ENCODE measurements around the gene NEFH.

NEFH gene

GRCh38 chr22:29511126-29511862 lies 31.3 kb downstream of the NEFH start:
- Histone ChIP-seq H3K36me3 (ENCODE audit: control insufficient read depth, insufficient read depth, low read length) (peaks cover 11% of the 10 kb centered on the region), H3K9me3 (ENCODE audit: control insufficient read depth, low read length) (no peaks in the 10 kb centered on the region), H3K4me1 (ENCODE audit: control insufficient read depth, insufficient read depth, low read length) (no peaks in the 10 kb centered on the region), H3K27me3 (ENCODE audit: control insufficient read depth, insufficient read depth, low read length) (no peaks in the 10 kb centered on the region), H3K9ac (ENCODE audit: low read length) (no peak overlapping the region), H3K4me3 (ENCODE audit: low read length) (no peak overlapping the region)

- H3K9ac ChIP-seq (ENCODE audit: low read length): no peak overlapping the region
- no peak overlapping the region for H3K4me3 ChIP-seq (ENCODE audit: low read length)
- H3K27me3 ChIP-seq (ENCODE audit: control insufficient read depth, insufficient read depth, low read length): no peaks in the 10 kb centered on the region
- peaks cover 11% of the 10 kb centered on the region for H3K36me3 ChIP-seq (ENCODE audit: control insufficient read depth, insufficient read depth, low read length)
- no peaks in the 10 kb centered on the region for H3K4me1 ChIP-seq (ENCODE audit: control insufficient read depth, insufficient read depth, low read length)
- H3K9me3 ChIP-seq (ENCODE audit: control insufficient read depth, low read length): no peaks in the 10 kb centered on the region
Measured at GRCh38 chr22:29512031-29512430, 32.0 kb downstream of the NEFH start.

GRCh38 chr22:29517215-29517908 lies 37.3 kb downstream of the NEFH start:
- Histone ChIP-seq H3K4me1 (ENCODE audit: control insufficient read depth, insufficient read depth, low read length) (no peaks in the 10 kb centered on the region), H3K27me3 (ENCODE audit: control insufficient read depth, insufficient read depth, low read length) (no peaks in the 10 kb centered on the region), H3K36me3 (ENCODE audit: control insufficient read depth, insufficient read depth, low read length) (peaks cover 15% of the 10 kb centered on the region), H3K9me3 (ENCODE audit: control insufficient read depth, low read length) (no peaks in the 10 kb centered on the region), H3K4me3 (ENCODE audit: low read length) (no peak overlapping the region), H3K9ac (ENCODE audit: low read length) (no peak overlapping the region)

- no peaks in the 10 kb centered on the region for H3K4me1 ChIP-seq (ENCODE audit: control insufficient read depth, insufficient read depth, low read length)
- no peaks in the 10 kb centered on the region for H3K27me3 ChIP-seq (ENCODE audit: control insufficient read depth, insufficient read depth, low read length)
- no peaks in the 10 kb centered on the region for H3K9me3 ChIP-seq (ENCODE audit: control insufficient read depth, low read length)
- H3K9ac ChIP-seq (ENCODE audit: low read length): no peak overlapping the region
- H3K4me3 ChIP-seq (ENCODE audit: low read length): no peak overlapping the region
- H3K36me3 ChIP-seq (ENCODE audit: control insufficient read depth, insufficient read depth, low read length): peaks cover 15% of the 10 kb centered on the region
Measured at GRCh38 chr22:29518427-29518826, 38.4 kb downstream of the NEFH start.

GRCh38 chr22:29519996-29520395 lies 40.0 kb downstream of the NEFH start:
- H3K4me3 ChIP-seq (ENCODE audit: low read length): no peak overlapping the region
- no peaks in the 10 kb centered on the region for H3K4me1 ChIP-seq (ENCODE audit: control insufficient read depth, insufficient read depth, low read length)
- H3K27me3 ChIP-seq (ENCODE audit: control insufficient read depth, insufficient read depth, low read length): no peaks in the 10 kb centered on the region
- H3K36me3 ChIP-seq (ENCODE audit: control insufficient read depth, insufficient read depth, low read length): peaks cover 18% of the 10 kb centered on the region
- no peaks in the 10 kb centered on the region for H3K9me3 ChIP-seq (ENCODE audit: control insufficient read depth, low read length)
- H3K9ac ChIP-seq (ENCODE audit: low read length): no peak overlapping the region

- H3K4me1 ChIP-seq (ENCODE audit: control insufficient read depth, insufficient read depth, low read length): no peaks in the 10 kb centered on the region
- no peak overlapping the region for H3K9ac ChIP-seq (ENCODE audit: low read length)
- no peaks in the 10 kb centered on the region for H3K27me3 ChIP-seq (ENCODE audit: control insufficient read depth, insufficient read depth, low read length)
- H3K9me3 ChIP-seq (ENCODE audit: control insufficient read depth, low read length): no peaks in the 10 kb centered on the region
- H3K4me3 ChIP-seq (ENCODE audit: low read length): no peak overlapping the region
- peaks cover 18% of the 10 kb centered on the region for H3K36me3 ChIP-seq (ENCODE audit: control insufficient read depth, insufficient read depth, low read length)
Measured at GRCh38 chr22:29520851-29521250, 40.8 kb downstream of the NEFH start.

- no peaks in the 10 kb centered on the region for H3K27me3 ChIP-seq (ENCODE audit: control insufficient read depth, insufficient read depth, low read length)
- H3K4me3 ChIP-seq (ENCODE audit: low read length): no peak overlapping the region
- H3K9me3 ChIP-seq (ENCODE audit: control insufficient read depth, low read length): no peaks in the 10 kb centered on the region
- no peak overlapping the region for H3K9ac ChIP-seq (ENCODE audit: low read length)
- H3K36me3 ChIP-seq (ENCODE audit: control insufficient read depth, insufficient read depth, low read length): peaks cover 18% of the 10 kb centered on the region
- H3K4me1 ChIP-seq (ENCODE audit: control insufficient read depth, insufficient read depth, low read length): no peaks in the 10 kb centered on the region
Measured at GRCh38 chr22:29521526-29521925, 41.5 kb downstream of the NEFH start.

- peaks cover 13% of the 10 kb centered on the region for H3K36me3 ChIP-seq (ENCODE audit: control insufficient read depth, insufficient read depth, low read length)
- no peaks in the 10 kb centered on the region for H3K4me1 ChIP-seq (ENCODE audit: control insufficient read depth, insufficient read depth, low read length)
- H3K9me3 ChIP-seq (ENCODE audit: control insufficient read depth, low read length): no peaks in the 10 kb centered on the region
- H3K4me3 ChIP-seq (ENCODE audit: low read length): no peak overlapping the region
- no peaks in the 10 kb centered on the region for H3K27me3 ChIP-seq (ENCODE audit: control insufficient read depth, insufficient read depth, low read length)
- H3K9ac ChIP-seq (ENCODE audit: low read length): no peak overlapping the region
Measured at GRCh38 chr22:29523761-29524160, 43.7 kb downstream of the NEFH start.

- no peaks in the 10 kb centered on the region for H3K9me3 ChIP-seq (ENCODE audit: control insufficient read depth, low read length)
- no peaks in the 10 kb centered on the region for H3K27me3 ChIP-seq (ENCODE audit: control insufficient read depth, insufficient read depth, low read length)
- H3K4me3 ChIP-seq (ENCODE audit: low read length): no peak overlapping the region
- H3K4me1 ChIP-seq (ENCODE audit: control insufficient read depth, insufficient read depth, low read length): no peaks in the 10 kb centered on the region
- no peak overlapping the region for H3K9ac ChIP-seq (ENCODE audit: low read length)
- H3K36me3 ChIP-seq (ENCODE audit: control insufficient read depth, insufficient read depth, low read length): peaks cover 12% of the 10 kb centered on the region
Measured at GRCh38 chr22:29524442-29525191, 44.6 kb downstream of the NEFH start.

GRCh38 chr22:29528144-29528543 lies 48.1 kb downstream of the NEFH start:
- H3K27me3 ChIP-seq (ENCODE audit: control insufficient read depth, insufficient read depth, low read length): no peaks in the 10 kb centered on the region
- no peak overlapping the region for H3K9ac ChIP-seq (ENCODE audit: low read length)
- H3K9me3 ChIP-seq (ENCODE audit: control insufficient read depth, low read length): no peaks in the 10 kb centered on the region
- no peaks in the 10 kb centered on the region for H3K4me1 ChIP-seq (ENCODE audit: control insufficient read depth, insufficient read depth, low read length)
- H3K36me3 ChIP-seq (ENCODE audit: control insufficient read depth, insufficient read depth, low read length): peaks cover 17% of the 10 kb centered on the region
- H3K4me3 ChIP-seq (ENCODE audit: low read length): no peak overlapping the region

GRCh38 chr22:29530716-29531115 lies 50.7 kb downstream of the NEFH start:
- peaks cover 14% of the 10 kb centered on the region for H3K36me3 ChIP-seq (ENCODE audit: control insufficient read depth, insufficient read depth, low read length)
- no peaks in the 10 kb centered on the region for H3K27me3 ChIP-seq (ENCODE audit: control insufficient read depth, insufficient read depth, low read length)

GRCh38 chr22:29531419-29531818 lies 51.4 kb downstream of the NEFH start:
- Histone ChIP-seq H3K4me3 (ENCODE audit: low read length) (no peak overlapping the region), H3K4me1 (ENCODE audit: control insufficient read depth, insufficient read depth, low read length) (no peaks in the 10 kb centered on the region), H3K27me3 (ENCODE audit: control insufficient read depth, insufficient read depth, low read length) (no peaks in the 10 kb centered on the region), H3K9me3 (ENCODE audit: control insufficient read depth, low read length) (no peaks in the 10 kb centered on the region), H3K36me3 (ENCODE audit: control insufficient read depth, insufficient read depth, low read length) (peaks cover 14% of the 10 kb centered on the region), H3K9ac (ENCODE audit: low read length) (no peak overlapping the region)

More at GRCh38 chr22:29530716-29531115, 50.7 kb downstream of the NEFH start:
- Histone ChIP-seq H3K4me1 (ENCODE audit: control insufficient read depth, insufficient read depth, low read length) (no peaks in the 10 kb centered on the region), H3K9me3 (ENCODE audit: control insufficient read depth, low read length) (no peaks in the 10 kb centered on the region), H3K4me3 (ENCODE audit: low read length) (no peak overlapping the region), H3K9ac (ENCODE audit: low read length) (no peak overlapping the region)

Data from mucosa of stomach (tissue), 1 donor.